Measurements from ENCODE around the gene DMBX1. TPM values are rescaled to one million over a fixed set of nuclear protein-coding genes. Genes with fewer than 3 reads are reported as not detected.

DMBX1 gene
- total RNA-seq, 2 donors from 2014 or later, result 5.7 to 16.6 TPM

GRCh38 chr1:46471848-46472492, 17.7 kb upstream of the DMBX1 start:
- no peaks in the 10 kb centered on the region for H3K9me3 Mint-ChIP-seq
- no peak for TF ChIP-seq CTCF (conservative IDR thresholded peaks at IDR 0.05)
- H3K4me3 Mint-ChIP-seq, result no peak overlapping the region
- H3K9ac ChIP-seq (ENCODE audit: extremely low read depth, low read length, poor library complexity, severe bottlenecking), result no peak overlapping the region
- peaks cover 29% of the 10 kb centered on the region for H3K4me1 Mint-ChIP-seq
- H3K36me3 Mint-ChIP-seq (ENCODE audit: low read depth), result no peaks in the 10 kb centered on the region
- no peak overlapping the region for H3K27ac ChIP-seq (ENCODE audit: low read depth, low read length)
- no peak overlapping the region for H3K4me3 ChIP-seq (ENCODE audit: low read length)
- no peak overlapping the region for H3K27ac Mint-ChIP-seq
- 77 to 100% methylated on average over 1 to 4 of the region's 7 CpGs for WGBS, 2 experiments (ENCODE audit: insufficient coverage in 1 of 2, insufficient read length in 1 of 2)
- peaks cover 94% of the 10 kb centered on the region for H3K27me3 ChIP-seq (ENCODE audit: control insufficient read depth, insufficient read depth, low read length, poor library complexity, severe bottlenecking)
- no peaks in the 10 kb centered on the region for H3K36me3 ChIP-seq (ENCODE audit: control insufficient read depth, insufficient read depth, low read length)
- H3K9me3 ChIP-seq (ENCODE audit: control insufficient read depth, low read length), result no peaks in the 10 kb centered on the region
- H3K4me1 ChIP-seq (ENCODE audit: control insufficient read depth, insufficient read depth, low read length), result peaks cover 5% of the 10 kb centered on the region
- peak; percentile 71 for DNase-seq
- peaks cover 100% of the 10 kb centered on the region for H3K27me3 Mint-ChIP-seq (ENCODE audit: insufficient read depth)

GRCh38 chr1:46472498-46473181, 17.0 kb upstream of the DMBX1 start:
- 85 to 88% methylated on average over 4 to 7 of the region's 7 CpGs for WGBS, 2 experiments (ENCODE audit: insufficient coverage in 1 of 2, insufficient read length in 1 of 2)
- peaks cover 100% of the 10 kb centered on the region for H3K27me3 Mint-ChIP-seq (ENCODE audit: insufficient read depth)
- no peaks in the 10 kb centered on the region for H3K9me3 Mint-ChIP-seq
- Histone ChIP-seq H3K36me3 (ENCODE audit: control insufficient read depth, insufficient read depth, low read length) (no peaks in the 10 kb centered on the region), H3K9ac (ENCODE audit: extremely low read depth, low read length, poor library complexity, severe bottlenecking) (no peak overlapping the region), H3K27me3 (ENCODE audit: control insufficient read depth, insufficient read depth, low read length, poor library complexity, severe bottlenecking) (peaks cover 94% of the 10 kb centered on the region), H3K27ac (ENCODE audit: low read depth, low read length) (no peak overlapping the region), H3K4me1 (ENCODE audit: control insufficient read depth, insufficient read depth, low read length) (no peaks in the 10 kb centered on the region), H3K4me3 (ENCODE audit: low read length) (no peak overlapping the region), H3K9me3 (ENCODE audit: control insufficient read depth, low read length) (no peaks in the 10 kb centered on the region)
- H3K4me1 Mint-ChIP-seq, result peaks cover 26% of the 10 kb centered on the region
- no peak for DNase-seq
- no peak for TF ChIP-seq CTCF (conservative IDR thresholded peaks at IDR 0.05)
- H3K36me3 Mint-ChIP-seq (ENCODE audit: low read depth), result no peaks in the 10 kb centered on the region
- no peak overlapping the region for H3K4me3 Mint-ChIP-seq
- no peak overlapping the region for H3K27ac Mint-ChIP-seq

- Histone ChIP-seq H3K4me1 (ENCODE audit: control insufficient read depth, insufficient read depth, low read length) (peaks cover 6% of the 10 kb centered on the region), H3K4me3 (ENCODE audit: low read length) (no peak overlapping the region), H3K27me3 (ENCODE audit: control insufficient read depth, insufficient read depth, low read length, poor library complexity, severe bottlenecking) (peaks cover 93% of the 10 kb centered on the region), H3K36me3 (ENCODE audit: control insufficient read depth, insufficient read depth, low read length) (no peaks in the 10 kb centered on the region), H3K27ac (ENCODE audit: low read depth, low read length) (no peak overlapping the region), H3K9me3 (ENCODE audit: control insufficient read depth, low read length) (no peaks in the 10 kb centered on the region), H3K9ac (ENCODE audit: extremely low read depth, low read length, poor library complexity, severe bottlenecking) (no peak overlapping the region)
- Mint-ChIP-seq H3K4me1 (peaks cover 26% of the 10 kb centered on the region), H3K9me3 (no peaks in the 10 kb centered on the region), H3K27me3 (ENCODE audit: insufficient read depth) (peaks cover 99% of the 10 kb centered on the region), H3K36me3 (ENCODE audit: low read depth) (no peaks in the 10 kb centered on the region), H3K27ac (no peak overlapping the region), H3K4me3 (no peak overlapping the region)
- no peak for TF ChIP-seq CTCF (conservative IDR thresholded peaks at IDR 0.05)
- no peak for DNase-seq
- 65 to 77% methylated on average over 2 to 4 of the region's 4 CpGs for WGBS, 2 experiments (ENCODE audit: insufficient coverage in 1 of 2, insufficient read length in 1 of 2)
Observed at GRCh38 chr1:46473991-46474390, 15.6 kb upstream of the DMBX1 start.

Data from endodermal cell (in vitro differentiated cells).